NCI-H2196 (cell line): ENCODE data around the gene NACA.
A peak's percentile ranks its signal among the peaks of the same experiment; 100 is the strongest.
"Not testable (repeated sequence)": the region's sequence is repeated elsewhere in the genome, so short reads cannot be mapped to it uniquely, and the experiment has no call there.

ENCODE experiments used
- DNase-seq: peaks from one replicate; lab custom pipeline; 2025; ENCODE audit not compliant: unreplicated experiment; lab: John Stamatoyannopoulos, UW

The NACA gene

GRCh38 chr12:56724972-56725722 lies at the start of gene NACA:
Gene NACA, minus strand, starts transcription at chr12:56725299. Its CDS starts 778 bp downstream, at chr12:56724521.
- peak; percentile 94 for DNase-seq

- no peak for DNase-seq
Measured at GRCh38 chr12:56773113-56773512, 48.0 kb upstream of the NACA start.

- no peak for DNase-seq
Measured at GRCh38 chr12:56772625-56773024, 47.5 kb upstream of the NACA start.

GRCh38 chr12:56769868-56770267 lies 44.8 kb upstream of the NACA start:
- no peak for DNase-seq

- DNase-seq: peak; percentile 51
Measured at GRCh38 chr12:56768424-56768823, 43.3 kb upstream of the NACA start.

- no peak for DNase-seq
Measured at GRCh38 chr12:56766535-56766934, 41.4 kb upstream of the NACA start.

GRCh38 chr12:56763753-56764657 lies 38.9 kb upstream of the NACA start:
- no peak for DNase-seq

- no peak for DNase-seq
Measured at GRCh38 chr12:56761812-56762211, 36.7 kb upstream of the NACA start.

GRCh38 chr12:56760460-56760859 lies 35.4 kb upstream of the NACA start:
- DNase-seq: no peak

- no peak for DNase-seq
Measured at GRCh38 chr12:56759263-56759908, 34.3 kb upstream of the NACA start.

GRCh38 chr12:56758728-56759262 lies 33.7 kb upstream of the NACA start:
- no peak for DNase-seq

- DNase-seq: not testable (repeated sequence)
Measured at GRCh38 chr12:56757971-56758370, 32.9 kb upstream of the NACA start.

GRCh38 chr12:56753566-56753965 lies 28.5 kb upstream of the NACA start:
- no peak for DNase-seq

GRCh38 chr12:56751712-56752598 lies 26.9 kb upstream of the NACA start, which contains the start of gene PRIM1:
Gene PRIM1, minus strand, starts transcription at chr12:56752323. Its CDS starts 25 bp downstream, at chr12:56752298.
- peak; percentile 95 for DNase-seq

- not testable (repeated sequence) for DNase-seq
Measured at GRCh38 chr12:56750596-56750995, 25.5 kb upstream of the NACA start.

GRCh38 chr12:56749853-56750252 lies 24.8 kb upstream of the NACA start:
- no peak for DNase-seq

GRCh38 chr12:56749359-56749758 lies 24.3 kb upstream of the NACA start:
- no peak for DNase-seq

GRCh38 chr12:56728139-56728861 lies 3.2 kb upstream of the NACA start:
- no peak for DNase-seq

GRCh38 chr12:56726196-56726675 lies 1.1 kb upstream of the NACA start:
- DNase-seq: not testable (repeated sequence)
